OCI-LY1 (cell line): ENCODE measurements around the gene IFI27L1.

ENCODE experiments used
- EZH2 ChIP-seq: fragments of 200-600 bp; sonication (generic), shearing (Covaris generic); IDR thresholded peaks from 2 replicates; pipeline ENCODE4 v1.8.0; 2017; ENCODE audit warnings: borderline replicate concordance, mixed run types, mild to moderate bottlenecking, antibody characterized with exemption, low read length, moderate library complexity, mixed read lengths
- TF ChIP-seq, protein P1 (sequence below): fragments of 200-600 bp; sonication (generic), shearing (Covaris generic); IDR thresholded peaks from 2 replicates; pipeline ENCODE4 v1.5.1; 2017; ENCODE audit warnings: mild to moderate bottlenecking, antibody characterized with exemption, low read length, moderate library complexity, mixed read lengths

DNA sequence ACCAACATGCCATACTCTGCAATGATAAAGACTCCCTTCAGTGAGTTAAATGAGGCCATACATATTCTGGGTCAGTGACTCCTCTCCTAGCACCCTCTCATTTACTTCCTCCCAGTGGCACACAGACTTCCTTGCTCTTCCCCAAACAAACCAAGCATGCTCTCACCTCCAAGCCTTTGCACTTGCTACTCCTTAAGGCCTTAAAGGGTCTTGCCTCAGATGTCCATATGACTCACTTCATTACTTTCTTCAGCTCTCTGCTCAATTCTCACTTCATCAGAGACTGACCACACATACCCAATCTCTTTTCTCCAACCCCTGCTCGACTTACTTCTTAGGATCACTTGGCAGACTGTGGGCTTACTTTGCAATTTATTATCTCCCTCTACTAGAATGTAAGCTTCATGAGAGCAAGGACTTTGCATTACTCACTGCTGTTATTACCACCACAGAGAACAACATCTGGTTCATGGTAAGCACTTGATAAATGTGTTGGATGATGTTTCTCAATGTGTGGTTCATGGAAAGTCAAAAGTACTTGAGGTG, 22.9 kb upstream of the IFI27L1 start:
- TF ChIP-seq, protein P1, sequence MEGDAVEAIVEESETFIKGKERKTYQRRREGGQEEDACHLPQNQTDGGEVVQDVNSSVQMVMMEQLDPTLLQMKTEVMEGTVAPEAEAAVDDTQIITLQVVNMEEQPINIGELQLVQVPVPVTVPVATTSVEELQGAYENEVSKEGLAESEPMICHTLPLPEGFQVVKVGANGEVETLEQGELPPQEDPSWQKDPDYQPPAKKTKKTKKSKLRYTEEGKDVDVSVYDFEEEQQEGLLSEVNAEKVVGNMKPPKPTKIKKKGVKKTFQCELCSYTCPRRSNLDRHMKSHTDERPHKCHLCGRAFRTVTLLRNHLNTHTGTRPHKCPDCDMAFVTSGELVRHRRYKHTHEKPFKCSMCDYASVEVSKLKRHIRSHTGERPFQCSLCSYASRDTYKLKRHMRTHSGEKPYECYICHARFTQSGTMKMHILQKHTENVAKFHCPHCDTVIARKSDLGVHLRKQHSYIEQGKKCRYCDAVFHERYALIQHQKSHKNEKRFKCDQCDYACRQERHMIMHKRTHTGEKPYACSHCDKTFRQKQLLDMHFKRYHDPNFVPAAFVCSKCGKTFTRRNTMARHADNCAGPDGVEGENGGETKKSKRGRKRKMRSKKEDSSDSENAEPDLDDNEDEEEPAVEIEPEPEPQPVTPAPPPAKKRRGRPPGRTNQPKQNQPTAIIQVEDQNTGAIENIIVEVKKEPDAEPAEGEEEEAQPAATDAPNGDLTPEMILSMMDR: no peak
- TF ChIP-seq EZH2: no peak
